ENCODE results near the gene AMBRA1. TPM values are rescaled to one million over a fixed set of nuclear protein-coding genes. Genes with fewer than 3 reads are reported as not detected.

The AMBRA1 gene
- total and polyA plus RNA-seq, 2 of the 8 experiments (the other 6 are each of a cell fraction or from before 2014, with no cell fraction given) = 14.2 to 37.4 TPM

DNA sequence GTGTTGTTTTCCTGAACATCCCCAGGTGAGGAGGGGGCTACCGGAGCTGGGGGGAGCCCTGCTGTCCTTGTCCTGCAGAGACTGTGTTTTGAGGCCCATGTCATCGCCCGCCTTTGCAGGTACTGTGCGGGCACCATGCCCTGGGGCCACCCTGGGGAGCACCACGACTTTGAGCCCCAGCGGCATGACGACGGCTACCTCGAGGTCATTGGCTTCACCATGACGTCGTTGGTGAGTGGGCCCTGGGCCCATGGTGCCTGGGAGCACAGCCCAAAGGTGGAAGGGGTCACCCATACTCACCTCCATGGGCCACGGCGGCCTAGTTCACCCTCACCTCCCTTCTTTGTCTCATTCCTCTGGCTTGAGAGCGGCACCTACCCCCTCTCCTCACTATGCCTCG lies 219.0 kb downstream of the AMBRA1 start:
- Histone ChIP-seq H4K91ac (replicated peaks; ENCODE audit: insufficient read length, low read length) (no peak overlapping the region), H2BK12ac (ENCODE audit: low read depth, low read length) (no peak overlapping the region), H3K27ac (ENCODE audit: low read depth, low read length) (no peak overlapping the region), H4K8ac (ENCODE audit: extremely low read depth, insufficient read depth, low read length) (no peak overlapping the region), H3K4me2 (ENCODE audit: insufficient read depth in 1 of 2, low read depth in 2 of 2, low read length in 2 of 2) (no peak overlapping the region), H3K4ac (replicated peaks; ENCODE audit: insufficient read length, low read depth, low read length) (no peak overlapping the region), H2BK5ac (ENCODE audit: low read depth, low read length) (no peak overlapping the region), H3K79me1 (ENCODE audit: low read depth, low read length) (no peaks in the 10 kb centered on the region), H2BK20ac (ENCODE audit: low read length) (no peak overlapping the region), H3K9me3 (ENCODE audit: insufficient read depth in 2 of 2, low read depth in 1 of 2, low read length in 1 of 2) (no peaks in the 10 kb centered on the region), H2BK15ac (ENCODE audit: low read length) (no peak overlapping the region), H3K36me3 (ENCODE audit: control insufficient read depth in 2 of 4, insufficient read depth in 4 of 4, low read length in 3 of 4) (peaks cover 7 to 39% (median 25%) of the 10 kb centered on the region in 4 experiments; a peak in 5 of 8 replicates), H2AK5ac (ENCODE audit: low read depth, low read length) (no peak overlapping the region), H3K9ac (replicated peaks in 1 of 4; ENCODE audit: extremely low read depth in 1 of 4, low read depth in 3 of 4, low read length in 3 of 4) (no peak overlapping the region), H3K4me1 (replicated peaks in 1 of 4; ENCODE audit: control insufficient read depth in 3 of 4, insufficient read depth in 4 of 4, low read length in 3 of 4) (peaks cover 0 to 10% (median 8%) of the 10 kb centered on the region in 4 experiments; a peak in 6 of 7 replicates), H2BK120ac (replicated peaks; ENCODE audit: low read depth, low read length) (no peak overlapping the region), H3K23ac (ENCODE audit: insufficient read length) (no peak overlapping the region), H2AFZ (ENCODE audit: low read length) (no peak overlapping the region), H4K20me1 (replicated peaks in 1 of 2; ENCODE audit: control insufficient read depth in 1 of 2, insufficient read depth in 2 of 2, low read length in 2 of 2) (peaks cover 12 to 19% of the 10 kb centered on the region in 2 experiments), H3K23me2 (ENCODE audit: low read depth, low read length) (peaks cover 2% of the 10 kb centered on the region; the same call in 1 of the 2 replicates), H3K14ac (ENCODE audit: insufficient read length) (no peak overlapping the region), H4K5ac (ENCODE audit: insufficient read length, low read depth, low read length) (no peak overlapping the region), H3K27me3 (replicated peaks in 1 of 4; ENCODE audit: control insufficient read depth in 3 of 4, extremely low read depth in 1 of 4, insufficient read depth in 3 of 4, low read length in 3 of 4) (no peaks in the 10 kb centered on the region), H3K79me2 (ENCODE audit: control insufficient read depth in 1 of 2, insufficient read depth in 2 of 2, low read length in 2 of 2) (no peaks in the 10 kb centered on the region), H3K18ac (ENCODE audit: extremely low read depth, low read length) (no peak overlapping the region), H3K56ac (replicated peaks; ENCODE audit: insufficient read length, low read depth, low read length) (no peak overlapping the region), H3K4me3 (ENCODE audit: extremely low read depth in 1 of 4, insufficient read depth in 2 of 4, low read depth in 3 of 4, low read length in 4 of 4) (no peak overlapping the region)
- no peak for DNase-seq (ENCODE audit: low read depth in 1 of 2, low spot score in 2 of 2)
- TF ChIP-seq BACH1 (IDR thresholded peaks at IDR 0.05; ENCODE audit: low read length) (no peak), BRCA1 (IDR thresholded peaks at IDR 0.05; ENCODE audit: low read depth, low read length) (no peak), PHF8 (conservative IDR thresholded peaks at IDR 0.05; ENCODE audit: low read depth, low read length) (no peak), SIX5 (IDR thresholded peaks at IDR 0.05; ENCODE audit: low read depth, low read length) (no peak), RFX5 (IDR thresholded peaks at IDR 0.05; ENCODE audit: borderline replicate concordance, low read depth, low read length) (no peak), RBBP5 (IDR thresholded peaks at IDR 0.05; ENCODE audit: borderline replicate concordance, low read depth, low read length) (no peak), CHD1 (IDR thresholded peaks at IDR 0.05; ENCODE audit: low read depth, low read length) (no peak)
- TF ChIP-seq, protein P1, sequence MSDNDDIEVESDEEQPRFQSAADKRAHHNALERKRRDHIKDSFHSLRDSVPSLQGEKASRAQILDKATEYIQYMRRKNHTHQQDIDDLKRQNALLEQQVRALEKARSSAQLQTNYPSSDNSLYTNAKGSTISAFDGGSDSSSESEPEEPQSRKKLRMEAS (IDR thresholded peaks at IDR 0.05) = no peak
- POLR2A ChIA-PET (ENCODE audit: partially characterized antibody) = no interaction called here
- 96% methylated on average over 15 of the region's 15 CpGs; no CpG with 5 or more reads in 1 of the 2 experiments for WGBS, 2 experiments (ENCODE audit: extremely low coverage in 1 of 2, insufficient coverage in 1 of 2, insufficient read length in 1 of 2, insufficient replicate concordance in 2 of 2, low coverage in 1 of 2, low lambda C conversion rate in 2 of 2, missing lambda C conversion rate in 1 of 2)
- no peak for FAIRE-seq
- CTCF ChIA-PET (ENCODE audit: partially characterized antibody) = interaction anchor here (1.5 to 44.5 kb wide), 2 partner anchors 8 to 33 kb away, joined by 7 to 1004 read pairs; partner anchors contain the start of gene DGKZ

Measured in H1 (cell line).